Measurements from ENCODE around the gene GMDS. TPM values are rescaled to one million over a fixed set of nuclear protein-coding genes. Genes with fewer than 3 reads are reported as not detected.

Gene GMDS
- total and polyA plus RNA-seq, 2 experiments from 2014 or later = 6.3 to 17.7 TPM

GRCh38 chr6:1652842-1653241 is 592.6 kb downstream of the GMDS start:
- no peak overlapping the region for H3K27ac ChIP-seq
- no peak for TF ChIP-seq CTCF (IDR thresholded peaks at IDR 0.05; ENCODE audit: low read depth, low read length)
- H3K4me1 ChIP-seq (ENCODE audit: low read depth) = peaks cover 6% of the 10 kb centered on the region
- H3K9me3 ChIP-seq (ENCODE audit: low read depth) = no peaks in the 10 kb centered on the region
- no peaks in the 10 kb centered on the region for H3K27me3 ChIP-seq
- H3K36me3 ChIP-seq = no peaks in the 10 kb centered on the region
- no peak overlapping the region for H3K4me3 ChIP-seq
- no peak for DNase-seq (ENCODE audit: low read depth in 1 of 2, low spot score in 1 of 2)

GRCh38 chr6:1651362-1651761 is 594.0 kb downstream of the GMDS start:
- no peak for TF ChIP-seq CTCF (IDR thresholded peaks at IDR 0.05; ENCODE audit: low read depth, low read length)

GRCh38 chr6:1645466-1646185 is 599.8 kb downstream of the GMDS start:
- Histone ChIP-seq H3K36me3 (no peaks in the 10 kb centered on the region), H3K9me3 (ENCODE audit: low read depth) (no peaks in the 10 kb centered on the region), H3K4me3 (no peak overlapping the region), H3K27me3 (peaks cover 3% of the 10 kb centered on the region), H3K4me1 (ENCODE audit: low read depth) (no peaks in the 10 kb centered on the region), H3K27ac (no peak overlapping the region)
- DNase-seq (ENCODE audit: low read depth in 1 of 2, low spot score in 1 of 2) = no peak
- no peak for TF ChIP-seq CTCF (IDR thresholded peaks at IDR 0.05; ENCODE audit: low read depth, low read length)

More at GRCh38 chr6:1651362-1651761, 594.0 kb downstream of the GMDS start:
- Histone ChIP-seq H3K27ac (no peak overlapping the region), H3K9me3 (ENCODE audit: low read depth) (no peaks in the 10 kb centered on the region), H3K27me3 (peaks cover 3% of the 10 kb centered on the region), H3K4me1 (ENCODE audit: low read depth) (no peaks in the 10 kb centered on the region), H3K36me3 (no peaks in the 10 kb centered on the region), H3K4me3 (no peak overlapping the region)
- no peak for DNase-seq (ENCODE audit: low read depth in 1 of 2, low spot score in 1 of 2)

- no peak overlapping the region for H3K4me3 ChIP-seq
- H3K4me1 ChIP-seq (ENCODE audit: low read depth) = no peaks in the 10 kb centered on the region
- no peaks in the 10 kb centered on the region for H3K36me3 ChIP-seq
- no peak for DNase-seq (ENCODE audit: low read depth in 1 of 2, low spot score in 1 of 2)
- peaks cover 3% of the 10 kb centered on the region for H3K27me3 ChIP-seq
- TF ChIP-seq CTCF (IDR thresholded peaks at IDR 0.05; ENCODE audit: low read depth, low read length) = no peak
- H3K27ac ChIP-seq = no peak overlapping the region
- H3K9me3 ChIP-seq (ENCODE audit: low read depth) = no peaks in the 10 kb centered on the region
Observed at GRCh38 chr6:1644516-1645060, 600.8 kb downstream of the GMDS start.

- H3K27me3 ChIP-seq = peaks cover 3% of the 10 kb centered on the region
- no peak overlapping the region for H3K27ac ChIP-seq
- H3K4me3 ChIP-seq = no peak overlapping the region
- no peaks in the 10 kb centered on the region for H3K36me3 ChIP-seq
- no peak for TF ChIP-seq CTCF (IDR thresholded peaks at IDR 0.05; ENCODE audit: low read depth, low read length)
- no peak for DNase-seq (ENCODE audit: low read depth in 1 of 2, low spot score in 1 of 2)
- H3K9me3 ChIP-seq (ENCODE audit: low read depth) = no peaks in the 10 kb centered on the region
- no peaks in the 10 kb centered on the region for H3K4me1 ChIP-seq (ENCODE audit: low read depth)
Observed at GRCh38 chr6:1643830-1644445, 601.5 kb downstream of the GMDS start.
